ENCODE results near the gene REM2. TPM values are rescaled to one million over a fixed set of nuclear protein-coding genes. Genes with fewer than 3 reads are reported as not detected.

Gene REM2, protein sequence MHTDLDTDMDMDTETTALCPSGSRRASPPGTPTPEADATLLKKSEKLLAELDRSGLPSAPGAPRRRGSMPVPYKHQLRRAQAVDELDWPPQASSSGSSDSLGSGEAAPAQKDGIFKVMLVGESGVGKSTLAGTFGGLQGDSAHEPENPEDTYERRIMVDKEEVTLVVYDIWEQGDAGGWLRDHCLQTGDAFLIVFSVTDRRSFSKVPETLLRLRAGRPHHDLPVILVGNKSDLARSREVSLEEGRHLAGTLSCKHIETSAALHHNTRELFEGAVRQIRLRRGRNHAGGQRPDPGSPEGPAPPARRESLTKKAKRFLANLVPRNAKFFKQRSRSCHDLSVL
- total RNA-seq, result 0.83 TPM
- long read RNA-seq, partial matches to known transcripts, result 1 of 1 reads
- long read RNA-seq, other reads (novel, unspliced or antisense), result 0 of 1 reads

DNA sequence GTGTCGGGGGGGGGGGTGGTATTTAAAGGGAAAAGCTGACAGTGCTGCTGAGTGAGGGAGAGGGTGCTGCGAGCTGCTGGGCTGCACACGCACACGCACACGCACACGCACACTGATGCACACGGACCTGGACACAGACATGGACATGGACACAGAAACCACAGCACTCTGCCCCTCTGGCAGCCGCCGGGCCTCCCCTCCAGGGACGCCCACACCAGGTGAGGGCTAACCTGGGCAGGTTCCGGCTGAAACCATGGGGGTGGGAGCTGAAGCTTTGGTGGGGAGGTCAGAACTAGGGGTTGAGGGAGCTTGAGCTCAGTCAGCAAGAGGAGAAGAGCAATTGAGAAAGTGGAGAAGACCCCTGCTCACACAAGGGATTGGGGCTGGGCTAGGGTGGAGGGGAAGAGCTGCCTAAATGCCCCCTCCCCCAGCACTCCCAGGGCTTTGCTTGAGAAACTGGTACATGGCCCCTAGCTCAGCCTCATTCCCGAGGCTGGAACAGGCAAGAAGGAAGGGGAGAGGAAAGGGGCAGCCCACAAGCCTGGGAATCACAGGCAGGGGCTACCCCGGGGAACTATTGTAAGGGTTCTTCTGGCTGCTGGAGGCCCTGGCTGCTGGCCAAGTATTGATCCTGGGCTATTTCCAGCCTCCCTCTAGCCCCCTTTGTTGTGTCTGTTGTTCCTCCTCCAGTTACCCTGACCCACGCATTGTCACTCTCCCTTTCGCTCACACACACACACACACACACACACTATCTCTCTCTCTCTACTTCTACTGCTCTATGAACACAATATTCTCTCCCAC is at the start of gene REM2:
Gene REM2 (plus strand): TSS at position 50 of the 804 bp plus-strand sequence. CDS start 66 bp downstream, at position 116.
- no peak for TF ChIP-seq CTCF (IDR thresholded peaks at IDR 0.05)
- Histone ChIP-seq H3K4me3 (no peak within 1 kb of the TSS), H3K4me1 (peaks cover 22% of the 10 kb centered on the region), H3K9me3 (no peaks in the 10 kb centered on the region), H3K27me3 (ENCODE audit: low read depth) (no peaks in the 10 kb centered on the region), H3K36me3 (peaks cover 18% of the 10 kb centered on the region), H3K27ac (no peak within 1 kb of the TSS)
- intact Hi-C loops (cut with DNase I), result no loop called here
- ATAC-seq (no peak), DNase-seq (no peak)

DNA sequence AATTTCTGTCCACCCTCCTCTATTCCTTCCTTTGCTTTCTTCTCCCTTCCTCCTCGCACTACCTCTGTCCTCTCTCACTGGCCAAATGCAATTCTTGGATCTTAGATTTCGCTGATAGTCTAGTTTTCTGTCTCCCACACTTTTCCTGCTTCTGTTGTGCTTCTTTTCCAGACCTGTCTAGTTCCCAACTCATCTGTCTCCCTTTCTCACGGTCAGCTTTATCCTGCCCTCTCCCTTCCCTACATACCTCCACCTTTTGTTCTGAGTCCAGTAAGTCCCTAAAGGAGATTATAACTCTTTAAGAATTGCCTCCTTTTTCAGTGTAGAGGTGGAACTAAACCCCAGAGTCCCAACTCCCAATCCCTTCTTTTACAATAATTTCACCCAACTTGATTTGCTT is 47.5 kb upstream of the REM2 start:
- peaks cover 38% of the 10 kb centered on the region for H3K4me1 ChIP-seq

DNA sequence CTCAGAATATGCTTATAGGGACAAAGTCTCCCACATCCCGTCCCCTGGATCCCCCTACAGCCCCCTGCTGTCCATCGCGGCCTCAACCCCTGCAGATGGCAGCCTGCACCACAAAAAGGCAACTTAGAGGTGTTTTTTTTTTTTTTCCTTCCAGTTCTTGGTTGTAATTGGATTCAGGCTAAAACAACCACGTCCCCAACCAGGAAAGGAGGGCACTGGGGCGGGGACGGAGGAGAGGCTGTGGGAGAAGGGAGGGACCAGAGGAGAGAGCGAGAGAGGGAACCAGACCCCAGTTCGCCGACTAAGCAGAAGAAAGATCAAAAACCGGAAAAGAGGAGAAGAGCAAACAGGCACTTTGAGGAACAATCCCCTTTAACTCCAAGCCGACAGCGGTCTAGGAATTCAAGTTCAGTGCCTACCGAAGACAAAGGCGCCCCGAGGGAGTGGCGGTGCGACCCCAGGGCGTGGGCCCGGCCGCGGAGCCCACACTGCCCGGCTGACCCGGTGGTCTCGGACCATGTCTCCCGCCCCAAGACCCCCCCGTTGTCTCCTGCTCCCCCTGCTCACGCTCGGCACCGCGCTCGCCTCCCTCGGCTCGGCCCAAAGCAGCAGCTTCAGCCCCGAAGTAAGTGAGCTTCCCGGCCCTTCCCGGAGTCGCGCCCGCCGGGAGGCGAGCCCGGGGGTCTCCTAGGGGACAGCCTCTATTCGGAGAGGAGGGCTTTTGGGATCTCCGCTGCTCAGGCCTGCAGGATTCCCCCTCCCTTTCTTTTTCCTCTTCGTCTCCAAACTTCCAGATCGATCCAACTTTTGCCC is 46.5 kb upstream of the REM2 start, which contains the start of gene MMP14:
Gene MMP14 (plus strand): TSS at position 285 of the 813 bp plus-strand sequence. CDS start 233 bp downstream, at position 518.
- Histone ChIP-seq H3K9me3 (no peaks in the 10 kb centered on the region), H3K27ac (peak within 1 kb of the TSS; percentile 93), H3K4me1 (peaks cover 38% of the 10 kb centered on the region), H3K36me3 (peaks cover 31% of the 10 kb centered on the region), H3K27me3 (ENCODE audit: low read depth) (no peaks in the 10 kb centered on the region), H3K4me3 (peak within 1 kb of the TSS; percentile 87)
- DNase-seq (peak; percentile 59), ATAC-seq (peak; percentile 72 to 84)
- peak; percentile 24 for TF ChIP-seq CTCF (IDR thresholded peaks at IDR 0.05)
- intact Hi-C loops (cut with DNase I), result no loop called here

More for the DNA sequence above, 47.5 kb upstream of the REM2 start:
- H3K27me3 ChIP-seq (ENCODE audit: low read depth), result no peaks in the 10 kb centered on the region
- intact Hi-C loops (cut with DNase I), result no loop called here
- peaks cover 23% of the 10 kb centered on the region for H3K36me3 ChIP-seq
- no peak for ATAC-seq
- no peak for TF ChIP-seq CTCF (IDR thresholded peaks at IDR 0.05)
- H3K4me3 ChIP-seq, result no peak overlapping the region
- DNase-seq, result no peak
- peak overlapping the region; percentile 93 for H3K27ac ChIP-seq
- no peaks in the 10 kb centered on the region for H3K9me3 ChIP-seq

DNA sequence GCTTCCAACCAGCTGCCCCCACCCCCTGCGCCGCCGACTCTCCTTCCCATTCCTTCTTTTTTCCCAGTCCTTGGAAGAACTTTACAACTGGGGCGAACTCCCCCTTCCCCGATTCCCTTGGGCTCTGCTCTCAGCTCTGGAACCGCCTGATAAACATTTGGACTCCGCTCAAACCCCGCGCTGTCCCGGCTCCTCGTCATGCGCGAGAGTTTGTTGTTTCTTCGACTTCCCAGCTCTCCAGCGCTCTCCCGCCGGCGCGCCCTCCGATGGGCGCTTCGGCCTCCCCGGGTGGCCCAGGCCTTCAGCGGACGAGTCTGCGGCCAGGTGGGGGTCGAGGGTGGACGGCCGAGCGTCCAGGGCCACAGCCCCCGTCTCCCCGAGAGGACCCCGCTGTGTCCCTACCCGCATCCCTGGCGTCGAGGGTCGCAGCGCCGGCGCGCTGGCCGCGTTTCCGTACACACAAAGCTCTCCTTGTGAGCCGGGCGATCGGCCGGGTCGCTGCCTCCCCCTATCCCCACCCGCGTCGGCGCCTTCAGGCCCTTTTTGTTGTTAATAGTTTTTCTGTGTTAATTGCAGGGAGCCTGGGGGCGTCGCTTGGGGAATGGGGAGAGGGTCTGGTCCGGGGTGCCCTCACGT is 45.8 kb upstream of the REM2 start:
- H3K36me3 ChIP-seq, result peaks cover 38% of the 10 kb centered on the region
- peak; percentile 80 to 91 for ATAC-seq
- peak; percentile 72 for DNase-seq
- H3K9me3 ChIP-seq, result no peaks in the 10 kb centered on the region
- no peaks in the 10 kb centered on the region for H3K27me3 ChIP-seq (ENCODE audit: low read depth)
- intact Hi-C loops (cut with DNase I), result no loop called here
- H3K4me3 ChIP-seq, result peak overlapping the region; percentile 87
- no peak for TF ChIP-seq CTCF (IDR thresholded peaks at IDR 0.05)
- peak overlapping the region; percentile 93 for H3K27ac ChIP-seq
- peaks cover 38% of the 10 kb centered on the region for H3K4me1 ChIP-seq
